B cell (primary cell): ENCODE results near the gene SYTL2. TPM values are rescaled to one million over a fixed set of nuclear protein-coding genes. Genes with fewer than 3 reads are reported as not detected.

Experiments used
- ATAC-seq: fragments of 200-7000 bp; cut with Tn5 transposase; one replicate; pipeline ENCODE4 v1.10.0; 2021; ENCODE audit warnings: low read depth, mild to moderate bottlenecking, moderate number of reproducible peaks, moderate library complexity
- CTCF ChIA-PET: fragments of 350-600 bp; sonication (Branson Sonifier 250); formaldehyde crosslinking; loops from one replicate; lab custom pipeline; 2021; ENCODE audit warnings: antibody characterized with exemption, inconsistent platforms; lab: Charles Lee
- POLR2A ChIA-PET: fragments of 350-600 bp; sonication (Branson Sonifier 250); formaldehyde crosslinking; loops from one replicate; lab custom pipeline; 2021; ENCODE audit warnings: antibody characterized with exemption; lab: Charles Lee
- DNase-seq: peaks from one replicate; pipeline ENCODE4 v3.0.0; 2013
- H2AFZ ChIP-seq: 2 replicates; pipeline ENCODE4 v1.6.1; 2012; ENCODE audit warnings: mild to moderate bottlenecking, low read depth, low read length; ENCODE audit not compliant: insufficient read depth, poor library complexity, severe bottlenecking
- H3K27ac ChIP-seq, 2 donors: 1 replicate in 1 of 2; 2 replicates in 1 of 2; pipeline ENCODE4 v1.5.1; 2012 to 2013; ENCODE audit warnings: low read length in 2 of 2, mild to moderate bottlenecking in 2 of 2, moderate library complexity in 1 of 2
- H3K27me3 ChIP-seq, 4 experiments: fragments of 200-600 bp in 1 of 4; sonication (generic) in 1 of 4; replicated peaks in 1 of 4; 1 replicate in 2 of 4; 2 replicates in 2 of 4; pipeline versions ENCODE4 v1.6.1 to v1.7.0; 2013 to 2016; ENCODE audit warnings: low read length in 3 of 4, mild to moderate bottlenecking in 2 of 4, mixed read lengths in 1 of 4, moderate library complexity in 1 of 4; ENCODE audit not compliant: insufficient read depth in 4 of 4, control insufficient read depth in 3 of 4; ENCODE audit errors: control extremely low read depth in 1 of 4
- H3K36me3 ChIP-seq, 2 experiments: replicated peaks in 1 of 2; 1 replicate in 1 of 2; 2 replicates in 1 of 2; pipeline versions ENCODE4 v1.6.1 to v1.7.1; 2013; ENCODE audit warnings: low read length in 1 of 2; ENCODE audit not compliant: insufficient read depth in 2 of 2, control insufficient read depth in 1 of 2; ENCODE audit errors: control extremely low read depth in 1 of 2, extremely low read depth in 1 of 2
- H3K4me1 ChIP-seq, 2 donors: fragments of 200-600 bp in 1 of 2; sonication (generic) in 1 of 2; 1 replicate in 1 of 2; 2 replicates in 1 of 2; pipeline versions ENCODE4 v1.5.1 to v1.6.1; 2013 to 2017; ENCODE audit warnings: low read length in 2 of 2; ENCODE audit not compliant: control insufficient read depth in 2 of 2, insufficient read depth in 2 of 2
- H3K4me2 ChIP-seq: replicated peaks from 2 replicates; pipeline ENCODE3; 2012; ENCODE audit warnings: mild to moderate bottlenecking, low read depth, low read length; ENCODE audit not compliant: poor library complexity, severe bottlenecking
- H3K4me3 ChIP-seq, 5 experiments: fragments of 200-600 bp in 1 of 5; sonication (generic) in 1 of 5; 1 replicate in 3 of 5; 2 replicates in 2 of 5; pipeline versions ENCODE4 v1.5.1 to v1.7.0; 2011 to 2016; ENCODE audit warnings: low read length in 4 of 5, mild to moderate bottlenecking in 4 of 5, low read depth in 2 of 5, control low read depth in 1 of 5, moderate library complexity in 1 of 5; ENCODE audit not compliant: insufficient read depth in 1 of 5; ENCODE audit errors: control extremely low read depth in 1 of 5, extremely low read depth in 1 of 5
- H3K79me2 ChIP-seq: fragments of 200-600 bp; sonication (generic); one replicate; pipeline ENCODE4 v1.6.0; 2016; ENCODE audit warnings: low read length; ENCODE audit not compliant: control insufficient read depth, insufficient read depth
- H3K9ac ChIP-seq: fragments of 200-600 bp; sonication (generic); 2 replicates; pipeline ENCODE4 v1.6.1; 2017; ENCODE audit warnings: mild to moderate bottlenecking, low read length, moderate library complexity
- H3K9me3 ChIP-seq, 3 donors: one replicate each; pipeline versions ENCODE4 v1.6.1 to v1.7.1; 2013; ENCODE audit warnings: low read length in 2 of 3; ENCODE audit not compliant: control insufficient read depth in 2 of 3, insufficient read depth in 1 of 3; ENCODE audit errors: control extremely low read depth in 1 of 3
- H4K20me1 ChIP-seq: 2 replicates; pipeline ENCODE4 v1.6.0; 2012; ENCODE audit warnings: mild to moderate bottlenecking, low read length; ENCODE audit not compliant: insufficient read depth, control insufficient read depth, poor library complexity, severe bottlenecking
- H3K27ac Mint-ChIP-seq: one replicate; pipeline ENCODE4 v1.8.0; 2021; ENCODE audit warnings: mixed read lengths
- H3K27me3 Mint-ChIP-seq: one replicate; pipeline ENCODE4 v1.8.0; 2021; ENCODE audit warnings: mixed read lengths
- H3K4me1 Mint-ChIP-seq: one replicate; pipeline ENCODE4 v1.8.0; 2021; ENCODE audit warnings: mixed read lengths
- H3K4me3 Mint-ChIP-seq: one replicate; pipeline ENCODE4 v1.8.0; 2021; ENCODE audit warnings: mixed read lengths
- H3K9me3 Mint-ChIP-seq: one replicate; pipeline ENCODE4 v1.8.0; 2022; ENCODE audit warnings: mixed read lengths; ENCODE audit not compliant: insufficient read depth
- CTCF ChIP-seq: fragments of 200-600 bp; IDR thresholded peaks from one replicate; pipeline ENCODE4 v1.8.0; 2022; ENCODE audit warnings: antibody characterized with exemption, mild to moderate bottlenecking
- EZH2 ChIP-seq: IDR thresholded peaks from 2 replicates; pipeline ENCODE4 v1.6.1; 2012; ENCODE audit warnings: borderline replicate concordance, low read depth, mild to moderate bottlenecking, moderate library complexity, low read length; ENCODE audit not compliant: insufficient read depth, poor library complexity, severe bottlenecking
- WGBS: methylation state at CpG from one replicate; pipeline ENCODE4 v1.1.5; 2013; ENCODE audit warnings: missing lambda C conversion rate; ENCODE audit not compliant: insufficient coverage; 5-methylcytosine and 5-hydroxymethylcytosine counted together
- intact Hi-C: fragments of 100-400 bp; cut with micrococcal nuclease; formaldehyde crosslinking; loops from one replicate; pipeline ENCODE4 v1.10.0; 2022
- polyA plus RNA-seq: library from polyadenylated mRNA; depleted of rRNA; stranded (reverse); fragments of >200 nt; gene quantifications from 2 replicates; pipeline ENCODE4 v1.2.3, GENCODE V29; 2012
- total RNA-seq, 2 donors: library from RNA; stranded (reverse); fragments of 120-200 nt in 1 of 2; gene quantifications; 1 replicate in 1 of 2; 2 replicates in 1 of 2; pipeline versions ENCODE4 v1.2.3 to v1.2.4, GENCODE V29; 2013 to 2022

The SYTL2 gene
- total and polyA plus RNA-seq, 2 donors (not counting 1 experiment from before 2014, with no cell fraction given), result 0.86 to 2.9 TPM

- Histone ChIP-seq H3K9me3 (no peaks in the 10 kb centered on the region), H3K27me3 (no peaks in the 10 kb centered on the region), H3K9ac (no peak overlapping the region), H3K4me3 (no peak overlapping the region), H3K79me2 (no peaks in the 10 kb centered on the region), H3K27ac (no peak overlapping the region), H3K36me3 (no peaks in the 10 kb centered on the region), H3K4me1 (no peaks in the 10 kb centered on the region), H3K4me2 (no peak overlapping the region), H2AFZ (no peak overlapping the region), H4K20me1 (no peaks in the 10 kb centered on the region)
- H3K4me1 Mint-ChIP-seq, result no peaks in the 10 kb centered on the region
- TF ChIP-seq CTCF (no peak), EZH2 (no peak)
- H3K27me3 Mint-ChIP-seq, result peaks cover 9% of the 10 kb centered on the region
- DNase-seq (no peak), ATAC-seq (no peak)
- H3K9me3 Mint-ChIP-seq, result no peaks in the 10 kb centered on the region
- ChIA-PET CTCF (no interaction called here), POLR2A (no interaction called here)
- no peak overlapping the region for H3K27ac Mint-ChIP-seq
- intact Hi-C loops, result no loop called here
- 80% methylated on average over 1 of the region's 2 CpGs for WGBS
- no peak overlapping the region for H3K4me3 Mint-ChIP-seq
These were observed 11.8 kb downstream of the SYTL2 start for GRCh38 chr11:85799142-85799541.

DNA sequence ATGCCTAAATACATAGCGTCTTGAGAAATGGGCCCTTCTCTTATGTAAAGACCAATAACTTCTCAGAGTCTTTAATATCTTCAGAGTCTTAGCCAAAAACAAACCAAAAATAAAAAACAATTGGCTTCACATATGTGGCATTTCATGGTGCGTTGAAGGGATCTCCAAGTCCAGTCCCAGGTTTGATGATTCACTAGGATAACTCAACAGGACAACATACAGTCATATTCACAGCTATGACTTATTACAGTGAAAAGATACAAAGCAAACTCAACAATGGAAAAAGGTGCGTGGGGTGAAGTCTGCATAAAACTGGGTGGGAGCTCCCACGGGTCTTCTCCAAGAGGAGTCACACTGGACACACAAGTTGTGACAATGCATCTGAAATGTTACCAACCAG lies 12.6 kb downstream of the SYTL2 start:
- 97% methylated on average over 4 of the region's 4 CpGs for WGBS

More for the DNA sequence above, 12.6 kb downstream of the SYTL2 start:
- H3K27me3 ChIP-seq, result no peaks in the 10 kb centered on the region
- H3K4me1 Mint-ChIP-seq, result no peaks in the 10 kb centered on the region
- no peak overlapping the region for H3K4me2 ChIP-seq
- no peak for TF ChIP-seq EZH2
- TF ChIP-seq CTCF, result no peak
- no peak overlapping the region for H3K27ac Mint-ChIP-seq
- peaks cover 9% of the 10 kb centered on the region for H3K27me3 Mint-ChIP-seq
- H3K4me1 ChIP-seq, result no peaks in the 10 kb centered on the region
- H3K27ac ChIP-seq, result no peak overlapping the region
- POLR2A ChIA-PET, result interaction anchor here (0.7 kb wide), 1 partner anchor 19 kb away, joined by 6 read pairs; no protein-coding TSS in a partner anchor
- no peak for ATAC-seq
- H3K9me3 ChIP-seq, result no peaks in the 10 kb centered on the region
- no peak overlapping the region for H3K4me3 ChIP-seq
- no peak overlapping the region for H3K9ac ChIP-seq
- no peaks in the 10 kb centered on the region for H3K79me2 ChIP-seq
- no peaks in the 10 kb centered on the region for H3K36me3 ChIP-seq
- H4K20me1 ChIP-seq, result no peaks in the 10 kb centered on the region
- no peak overlapping the region for H3K4me3 Mint-ChIP-seq
- no peak for DNase-seq
- H2AFZ ChIP-seq, result no peak overlapping the region
- no peaks in the 10 kb centered on the region for H3K9me3 Mint-ChIP-seq
- intact Hi-C loops, result no loop called here
- CTCF ChIA-PET, result interaction anchor here (1.1 kb wide), 1 partner anchor 15 kb away, joined by 3 read pairs; no protein-coding TSS in a partner anchor
